K562 (cell line): ENCODE data around the gene ZFP57. TPM values are rescaled to one million over a fixed set of nuclear protein-coding genes. Genes with fewer than 3 reads are reported as not detected.

Experiments used
- ATF1 ChIP-seq, 2 experiments: fragments of 450-650 bp in 1 of 2; IDR thresholded peaks; 2 replicates each; pipeline ENCODE4 v1.6.1; 2016; ENCODE audit warnings: missing compliant biosample characterization in 1 of 2, missing genetic modification characterization in 1 of 2
- CHD4 ChIP-seq: fragments of 200-600 bp; sonication (generic); IDR thresholded peaks from 3 replicates; pipeline ENCODE4 v1.6.1; 2012; ENCODE audit warnings: low read depth, mild to moderate bottlenecking, mixed read lengths, low read length, inconsistent platforms; ENCODE audit not compliant: insufficient read depth, insufficient replicate concordance, poor library complexity, severe bottlenecking
- CREB1 ChIP-seq, 2 experiments: sonication (generic) in 1 of 2; formaldehyde crosslinking in 1 of 2; IDR thresholded peaks; 2 replicates each; pipeline versions ENCODE4 v1.6.1 to v1.8.0; 2012 to 2022; ENCODE audit warnings: inconsistent platforms in 1 of 2, mild to moderate bottlenecking in 1 of 2, missing genetic modification reagents in 1 of 2, moderate library complexity in 1 of 2
- CXXC5 ChIP-seq: fragments of 250-450 bp; sonication (Bioruptor Pico); IDR thresholded peaks from 2 replicates; pipeline ENCODE4 v1.8.0; 2022; ENCODE audit warnings: inconsistent platforms, mild to moderate bottlenecking, moderate library complexity
- DIDO1 ChIP-seq: fragments of 450-650 bp; IDR thresholded peaks from 2 replicates; pipeline ENCODE4 v1.6.1; 2016; ENCODE audit warnings: low read depth, missing biosample characterization, missing genetic modification characterization
- GATAD2A ChIP-seq: fragments of 450-650 bp; IDR thresholded peaks from 2 replicates; pipeline ENCODE4 v1.6.1; 2017
- KDM5B ChIP-seq: fragments of 200-600 bp; sonication (generic); IDR thresholded peaks from 2 replicates; pipeline ENCODE4 v1.6.1; 2012; ENCODE audit warnings: low read depth, mild to moderate bottlenecking, moderate library complexity, low read length, control low read depth, inconsistent platforms; ENCODE audit not compliant: insufficient replicate concordance
- MTF1 ChIP-seq: fragments of 250-450 bp; sonication (Bioruptor Pico); IDR thresholded peaks from 2 replicates; pipeline ENCODE4 v1.9.0; 2021; ENCODE audit warnings: moderate library complexity, mild to moderate bottlenecking, inconsistent platforms, borderline replicate concordance
- NFIC ChIP-seq: fragments of 450-650 bp; IDR thresholded peaks from 2 replicates; pipeline ENCODE4 v1.6.1; 2017; ENCODE audit warnings: mild to moderate bottlenecking, inconsistent platforms
- NFXL1 ChIP-seq: fragments of 450-650 bp; formaldehyde crosslinking; IDR thresholded peaks from 2 replicates; pipeline ENCODE4 v1.4.0; 2021; ENCODE audit warnings: mild to moderate bottlenecking
- PML ChIP-seq: IDR thresholded peaks from 2 replicates; pipeline ENCODE4 v1.6.1; 2012; ENCODE audit warnings: low read length, inconsistent platforms
- POLR2AphosphoS5 ChIP-seq: IDR thresholded peaks from 2 replicates; pipeline ENCODE4 v1.6.1; 2011; ENCODE audit warnings: mild to moderate bottlenecking, low read depth, low read length, moderate library complexity; ENCODE audit not compliant: control insufficient read depth, insufficient read depth
- POLR2B ChIP-seq: fragments of 450-650 bp; IDR thresholded peaks from 2 replicates; pipeline ENCODE4 v1.6.1; 2018; ENCODE audit warnings: low read depth; ENCODE audit not compliant: partially characterized antibody
- RFX7 ChIP-seq: fragments of 250-450 bp; sonication (Bioruptor Pico); IDR thresholded peaks from 2 replicates; pipeline ENCODE4 v1.5.1; 2021; ENCODE audit warnings: mild to moderate bottlenecking
- SUPT5H ChIP-seq: fragments of 450-650 bp; IDR thresholded peaks from 2 replicates; pipeline ENCODE4 v1.6.1; 2016
- WHSC1 ChIP-seq: IDR thresholded peaks from one replicate; pipeline ENCODE4 v1.6.1; 2012; ENCODE audit warnings: low read length, control low read depth, inconsistent platforms
- ZBTB1 ChIP-seq: sonication (generic); formaldehyde crosslinking; IDR thresholded peaks from 2 replicates; pipeline ENCODE4 v1.8.1; 2023; ENCODE audit warnings: missing genetic modification reagents, low read depth, mild to moderate bottlenecking, borderline replicate concordance
- ZNF263 ChIP-seq: sonication (generic); formaldehyde crosslinking; IDR thresholded peaks from 2 replicates; pipeline ENCODE4 v1.8.0; 2022; ENCODE audit warnings: mild to moderate bottlenecking, missing genetic modification reagents, borderline replicate concordance
- ZNF57 ChIP-seq: fragments of 450-650 bp; formaldehyde crosslinking; IDR thresholded peaks from 2 replicates; pipeline ENCODE4 v1.4.0; 2020; ENCODE audit warnings: mild to moderate bottlenecking, moderate library complexity
- ZNF77 ChIP-seq: fragments of 250-450 bp; sonication (Bioruptor Pico); IDR thresholded peaks from 2 replicates; pipeline ENCODE4 v1.5.0; 2020
- polyA plus RNA-seq, 8 experiments: library from polyadenylated mRNA; depleted of rRNA in 4 of 8; stranded (reverse) in 5 of 8; unstranded in 3 of 8; fragments of >200 nt; fragmentation: Nextera tagmentation in 2 of 8; fragmentation: Illumina TruSeq in 1 of 8; extraction: Ambion mirVana in 2 of 8; extraction: Trizol in 1 of 8; gene quantifications; 2 replicates each; pipeline versions ENCODE4 v1.2.1 to v1.2.3, GENCODE V29; 2011 to 2014; ENCODE audit warnings: inconsistent platforms in 1 of 8, missing spikeins in 1 of 8
- total RNA-seq, 7 experiments: library from RNA; depleted of rRNA in 6 of 7; stranded (reverse); fragments of >200 nt in 6 of 7; fragmentation: Illumina TruSeq in 2 of 7; extraction: Trizol in 2 of 7; gene quantifications; 2 replicates each; pipeline versions ENCODE4 v1.2.1 to v1.2.3, GENCODE V29; 2011 to 2021; ENCODE audit warnings: low replicate concordance in 1 of 7
- TF ChIP-seq, protein P1 (sequence below), 2 experiments: fragments of 450-650 bp in 1 of 2; sonication (generic) in 1 of 2; formaldehyde crosslinking; conservative IDR thresholded peaks; 2 replicates each; pipeline versions ENCODE4 v1.4.0 to v1.8.1; 2020 to 2022; ENCODE audit warnings: mild to moderate bottlenecking in 1 of 2, missing genetic modification reagents in 1 of 2
- TF ChIP-seq, protein P2 (sequence below): IDR thresholded peaks from 2 replicates; pipeline ENCODE4 v1.6.1; 2016; ENCODE audit warnings: missing genetic modification characterization, missing compliant biosample characterization
- TF ChIP-seq, protein P3 (sequence below): fragments of 250-450 bp; sonication (Bioruptor Pico); IDR thresholded peaks from 2 replicates; pipeline ENCODE4 v1.4.0; 2020; ENCODE audit warnings: mild to moderate bottlenecking
- TF ChIP-seq, protein P4 (sequence below): sonication (generic); formaldehyde crosslinking; IDR thresholded peaks from 2 replicates; pipeline ENCODE4 v1.8.0; 2022; ENCODE audit warnings: missing genetic modification reagents, mild to moderate bottlenecking, moderate library complexity, borderline replicate concordance

The ZFP57 gene
- total and polyA plus RNA-seq, 9 of the 15 experiments (the other 6 are each of a cell fraction or from before 2014, with no cell fraction given) = 0.04 to 0.28 (median 0.13) TPM

DNA sequence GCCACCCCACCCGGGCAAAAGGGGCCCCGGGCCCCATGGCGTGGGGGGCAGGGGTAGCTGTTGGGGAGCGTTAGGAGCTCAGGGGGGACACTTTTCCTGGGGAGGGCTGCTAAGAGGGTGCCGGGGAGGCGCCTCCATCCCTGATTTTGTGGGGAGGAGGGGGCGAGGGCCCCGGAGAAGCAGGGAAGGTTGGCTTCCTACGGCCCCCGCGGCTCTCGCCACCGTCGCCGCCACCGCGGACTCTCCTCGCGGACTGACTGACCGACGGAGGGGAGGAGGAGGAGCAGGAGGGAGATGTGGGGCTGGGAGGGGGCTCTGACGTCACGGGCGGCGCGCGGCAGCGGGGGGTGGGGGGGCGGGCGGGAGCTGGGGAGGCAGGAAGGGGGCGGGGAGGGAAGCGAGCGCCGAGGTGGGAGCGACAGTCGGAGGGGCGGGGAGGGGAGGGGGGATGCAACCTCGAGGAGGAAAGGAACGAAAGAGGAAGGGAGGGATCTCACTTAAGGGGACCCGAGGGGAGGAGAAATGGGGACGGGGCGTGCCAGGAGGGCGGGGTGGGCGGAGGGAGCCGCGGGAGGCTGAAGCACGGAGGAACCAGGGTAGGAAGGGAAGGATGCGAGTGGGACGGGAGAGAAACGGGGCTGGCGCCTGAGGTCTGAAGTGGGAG, 53.1 kb downstream of the ZFP57 start (continued):
- TF ChIP-seq POLR2AphosphoS5 (peak; percentile 83), ZBTB1 (CRISPR knock-in tag) (no peak), ZNF77 (CRISPR knock-in tag) (no peak), ZNF57 (CRISPR knock-in tag) (no peak), NFXL1 (CRISPR knock-in tag) (no peak), CREB1 (IDR thresholded peaks at IDR 0.05) (0 out of 2 replicates have a peak, but pooled peaks have one; percentile 64), CREB1 (CRISPR knock-in tag; IDR thresholded peaks at IDR 0.05) (peak; percentile 83), CXXC5 (CRISPR knock-in tag) (peak; percentile 30; the same call in 1 of the 2 replicates), ZNF263 (peak; percentile 91), MTF1 (CRISPR knock-in tag) (no peak), POLR2B (peak; percentile 66), WHSC1 (no peak), GATAD2A (0 out of 2 replicates have a peak, but pooled peaks have one; percentile 40), RFX7 (CRISPR knock-in tag) (no peak), KDM5B (peak; percentile 96), NFIC (0 out of 2 replicates have a peak, but pooled peaks have one; percentile 16), ATF1 (CRISPR knock-in tag; IDR thresholded peaks at IDR 0.05) (peak; percentile 35; the same call in 1 of the 2 replicates), ATF1 (tag; IDR thresholded peaks at IDR 0.05) (peak; percentile 59), PML (peak; percentile 55; the same call in 1 of the 2 replicates), DIDO1 (tag) (no peak), SUPT5H (peak; percentile 91), CHD4 (no peak)
- TF ChIP-seq, protein P1, sequence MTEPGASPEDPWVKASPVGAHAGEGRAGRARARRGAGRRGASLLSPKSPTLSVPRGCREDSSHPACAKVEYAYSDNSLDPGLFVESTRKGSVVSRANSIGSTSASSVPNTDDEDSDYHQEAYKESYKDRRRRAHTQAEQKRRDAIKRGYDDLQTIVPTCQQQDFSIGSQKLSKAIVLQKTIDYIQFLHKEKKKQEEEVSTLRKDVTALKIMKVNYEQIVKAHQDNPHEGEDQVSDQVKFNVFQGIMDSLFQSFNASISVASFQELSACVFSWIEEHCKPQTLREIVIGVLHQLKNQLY (CRISPR knock-in tag; conservative IDR thresholded peaks at IDR 0.05) = no peak
- TF ChIP-seq, protein P2, sequence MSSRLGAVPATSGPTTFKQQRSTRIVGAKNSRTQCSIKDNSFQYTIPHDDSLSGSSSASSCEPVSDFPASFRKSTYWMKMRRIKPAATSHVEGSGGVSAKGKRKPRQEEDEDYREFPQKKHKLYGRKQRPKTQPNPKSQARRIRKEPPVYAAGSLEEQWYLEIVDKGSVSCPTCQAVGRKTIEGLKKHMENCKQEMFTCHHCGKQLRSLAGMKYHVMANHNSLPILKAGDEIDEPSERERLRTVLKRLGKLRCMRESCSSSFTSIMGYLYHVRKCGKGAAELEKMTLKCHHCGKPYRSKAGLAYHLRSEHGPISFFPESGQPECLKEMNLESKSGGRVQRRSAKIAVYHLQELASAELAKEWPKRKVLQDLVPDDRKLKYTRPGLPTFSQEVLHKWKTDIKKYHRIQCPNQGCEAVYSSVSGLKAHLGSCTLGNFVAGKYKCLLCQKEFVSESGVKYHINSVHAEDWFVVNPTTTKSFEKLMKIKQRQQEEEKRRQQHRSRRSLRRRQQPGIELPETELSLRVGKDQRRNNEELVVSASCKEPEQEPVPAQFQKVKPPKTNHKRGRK (tag) = no peak
- TF ChIP-seq, protein P3, sequence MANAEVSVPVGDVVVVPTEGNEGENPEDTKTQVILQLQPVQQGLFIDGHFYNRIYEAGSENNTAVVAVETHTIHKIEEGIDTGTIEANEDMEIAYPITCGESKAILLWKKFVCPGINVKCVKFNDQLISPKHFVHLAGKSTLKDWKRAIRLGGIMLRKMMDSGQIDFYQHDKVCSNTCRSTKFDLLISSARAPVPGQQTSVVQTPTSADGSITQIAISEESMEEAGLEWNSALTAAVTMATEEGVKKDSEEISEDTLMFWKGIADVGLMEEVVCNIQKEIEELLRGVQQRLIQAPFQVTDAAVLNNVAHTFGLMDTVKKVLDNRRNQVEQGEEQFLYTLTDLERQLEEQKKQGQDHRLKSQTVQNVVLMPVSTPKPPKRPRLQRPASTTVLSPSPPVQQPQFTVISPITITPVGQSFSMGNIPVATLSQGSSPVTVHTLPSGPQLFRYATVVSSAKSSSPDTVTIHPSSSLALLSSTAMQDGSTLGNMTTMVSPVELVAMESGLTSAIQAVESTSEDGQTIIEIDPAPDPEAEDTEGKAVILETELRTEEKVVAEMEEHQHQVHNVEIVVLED (CRISPR knock-in tag) = no peak
- TF ChIP-seq, protein P4, sequence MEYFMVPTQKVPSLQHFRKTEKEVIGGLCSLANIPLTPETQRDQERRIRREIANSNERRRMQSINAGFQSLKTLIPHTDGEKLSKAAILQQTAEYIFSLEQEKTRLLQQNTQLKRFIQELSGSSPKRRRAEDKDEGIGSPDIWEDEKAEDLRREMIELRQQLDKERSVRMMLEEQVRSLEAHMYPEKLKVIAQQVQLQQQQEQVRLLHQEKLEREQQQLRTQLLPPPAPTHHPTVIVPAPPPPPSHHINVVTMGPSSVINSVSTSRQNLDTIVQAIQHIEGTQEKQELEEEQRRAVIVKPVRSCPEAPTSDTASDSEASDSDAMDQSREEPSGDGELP = 0 out of 2 replicates have a peak, but pooled peaks have one; percentile 31
